HG03378 (cell line): ENCODE data around the gene RBM34.

ENCODE experiments used
- ATAC-seq: cut with Tn5 transposase; IDR thresholded peaks from one replicate; pipeline ENCODE4 v1.9.1; 2021; ENCODE audit warnings: mild to moderate bottlenecking, moderate library complexity; ENCODE audit not compliant: unreplicated experiment

The RBM34 gene

GRCh38 chr1:235156265-235156664 is 4.8 kb downstream of the RBM34 start:
- ATAC-seq, result no peak

- no peak for ATAC-seq
These were observed 8.8 kb downstream of the RBM34 start for GRCh38 chr1:235152235-235152634.

GRCh38 chr1:235151033-235151432 is 10.0 kb downstream of the RBM34 start:
- no peak for ATAC-seq

GRCh38 chr1:235149824-235150223 is 11.2 kb downstream of the RBM34 start:
- ATAC-seq, result no peak

GRCh38 chr1:235147269-235147668 is 13.8 kb downstream of the RBM34 start:
- no peak for ATAC-seq

GRCh38 chr1:235145639-235146038 is 15.4 kb downstream of the RBM34 start:
- no peak for ATAC-seq

- ATAC-seq, result no peak
These were observed 18.1 kb downstream of the RBM34 start for GRCh38 chr1:235142991-235143390.

GRCh38 chr1:235139315-235139714 is 21.7 kb downstream of the RBM34 start:
- no peak for ATAC-seq

GRCh38 chr1:235138821-235139220 is 22.2 kb downstream of the RBM34 start:
- ATAC-seq, result no peak

GRCh38 chr1:235136111-235136510 is 24.9 kb downstream of the RBM34 start:
- no peak for ATAC-seq

GRCh38 chr1:235134171-235134570 is 26.9 kb downstream of the RBM34 start:
- no peak for ATAC-seq

GRCh38 chr1:235133086-235133485 is 28.0 kb downstream of the RBM34 start:
- ATAC-seq, result no peak

GRCh38 chr1:235131961-235132360 is 29.1 kb downstream of the RBM34 start:
- no peak for ATAC-seq

GRCh38 chr1:235130766-235131270 is 30.2 kb downstream of the RBM34 start:
- no peak for ATAC-seq

GRCh38 chr1:235129774-235130570 is 31.1 kb downstream of the RBM34 start:
- ATAC-seq, result no peak

GRCh38 chr1:235128456-235129328 is 32.4 kb downstream of the RBM34 start, which contains the start of gene TOMM20:
TOMM20 (minus strand) TSS chr1:235128837; CDS start chr1:235128715, 122 bp downstream.
- ATAC-seq, result peak; percentile 85

- ATAC-seq, result no peak
These were observed 33.2 kb downstream of the RBM34 start for GRCh38 chr1:235127732-235128455.

- no peak for ATAC-seq
These were observed 33.8 kb downstream of the RBM34 start for GRCh38 chr1:235127203-235127602.

GRCh38 chr1:235124665-235125064 is 36.4 kb downstream of the RBM34 start:
- ATAC-seq, result no peak

- ATAC-seq, result no peak
These were observed 36.9 kb downstream of the RBM34 start for GRCh38 chr1:235124111-235124510.

- no peak for ATAC-seq
These were observed 38.7 kb downstream of the RBM34 start for GRCh38 chr1:235122348-235122747.
